MG63 (cell line): ENCODE measurements around the gene CNNM2. TPM values are rescaled to one million over a fixed set of nuclear protein-coding genes. Genes with fewer than 3 reads are reported as not detected.
A peak's percentile ranks its signal among the peaks of the same experiment; 100 is the strongest.
"Not testable (repeated sequence)": the region's sequence is repeated elsewhere in the genome, so short reads cannot be mapped to it uniquely, and the experiment has no call there.

Experiments used
- DNase-seq: peaks from one replicate; pipeline ENCODE4 v3.0.0-alpha.2; 2020
- H3K27me3 ChIP-seq: fragments of 250-450 bp; sonication (Bioruptor Pico); 2 replicates; pipeline ENCODE4 v1.5.1; 2020; ENCODE audit warnings: mild to moderate bottlenecking, moderate library complexity
- H3K36me3 ChIP-seq: fragments of 250-450 bp; sonication (Bioruptor Pico); 2 replicates; pipeline ENCODE4 v1.5.1; 2020; ENCODE audit warnings: mild to moderate bottlenecking, moderate library complexity
- H3K4me3 ChIP-seq: fragments of 250-450 bp; sonication (Bioruptor Pico); 2 replicates; pipeline ENCODE4 v1.5.1; 2020; ENCODE audit warnings: mild to moderate bottlenecking, moderate library complexity
- H3K9me3 ChIP-seq: fragments of 250-450 bp; sonication (Bioruptor Pico); 2 replicates; pipeline ENCODE4 v1.5.1; 2020; ENCODE audit warnings: mild to moderate bottlenecking, moderate library complexity
- total RNA-seq: library from RNA; depleted of rRNA; stranded (reverse); fragments of >200 nt; shearing (Covaris generic); gene quantifications from 2 replicates; pipeline ENCODE4 v1.2.3, GENCODE V29; 2014; ENCODE audit warnings: low replicate concordance

CNNM2 gene
- total RNA-seq, 1 experiment from 2014 or later = 4.9 TPM

DNA sequence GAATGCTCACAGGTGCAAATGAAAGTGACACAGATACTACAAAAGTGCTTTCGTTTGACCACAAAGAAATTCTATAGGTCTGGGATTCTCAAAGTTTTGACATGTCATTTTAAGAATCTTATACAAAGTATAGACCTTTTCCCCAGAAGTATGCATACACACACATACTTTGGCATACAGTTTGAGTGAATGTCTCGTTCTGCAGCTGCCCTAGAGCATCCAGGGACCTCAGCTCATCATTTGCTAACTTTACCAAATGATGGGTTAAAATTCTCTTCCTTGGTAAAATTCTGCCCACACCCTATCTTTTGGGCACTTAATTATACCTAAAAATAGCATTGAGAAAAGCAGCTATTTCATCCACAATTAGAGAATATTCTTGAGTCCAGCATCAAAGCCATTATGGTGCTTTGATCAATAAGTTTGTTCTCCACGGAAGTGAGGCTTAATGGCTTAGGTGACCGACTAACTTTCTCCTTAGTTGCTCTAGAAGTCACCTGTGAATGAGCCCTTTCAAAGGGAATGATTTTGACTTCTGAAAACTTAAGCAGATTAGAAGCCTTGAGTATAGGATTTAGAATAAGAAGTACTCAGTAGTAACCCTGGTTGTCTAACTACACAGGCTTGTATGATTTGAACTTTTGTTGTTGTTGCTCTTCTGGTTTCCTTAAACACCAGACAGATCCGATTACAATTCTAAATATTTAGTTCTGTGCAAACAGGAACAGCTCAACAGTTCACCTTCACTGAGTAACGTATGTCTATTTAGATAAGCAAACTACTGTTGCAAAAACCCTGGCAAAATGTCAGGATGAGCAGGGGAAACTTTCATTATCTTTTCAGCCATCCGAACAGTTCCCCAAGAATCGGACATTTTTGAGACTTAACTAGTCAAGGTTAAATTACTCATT, 70.6 kb downstream of the CNNM2 start:
- Histone ChIP-seq H3K36me3 (no peaks in the 10 kb centered on the region), H3K9me3 (no peaks in the 10 kb centered on the region)
- DNase-seq = no peak

GRCh38 chr10:102994531-102995295, 76.6 kb downstream of the CNNM2 start:
- no peak for DNase-seq
- Histone ChIP-seq H3K9me3 (no peaks in the 10 kb centered on the region), H3K4me3 (no peak overlapping the region), H3K36me3 (no peaks in the 10 kb centered on the region), H3K27me3 (no peaks in the 10 kb centered on the region)

More for the DNA sequence above, 70.6 kb downstream of the CNNM2 start:
- Histone ChIP-seq H3K4me3 (no peak overlapping the region), H3K27me3 (no peaks in the 10 kb centered on the region)

DNA sequence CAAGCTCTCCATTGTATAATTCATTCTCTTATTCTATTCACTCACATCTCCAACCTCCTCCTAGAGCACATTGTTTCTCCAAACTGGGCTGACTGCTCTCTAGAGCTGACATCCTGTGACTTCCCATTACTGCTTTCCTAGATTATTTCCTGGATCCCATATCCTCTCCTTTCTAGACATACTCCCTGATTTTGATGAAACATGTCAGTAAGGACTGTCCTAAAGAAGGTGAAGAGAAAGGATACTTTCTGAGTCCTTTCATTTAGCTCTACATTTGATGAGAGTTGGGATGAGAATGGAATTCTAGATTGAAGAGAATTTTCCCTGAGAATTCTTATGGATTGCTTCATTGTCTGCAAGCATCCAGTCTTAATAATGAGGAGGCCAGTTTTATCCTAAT, 78.8 kb downstream of the CNNM2 start:
- no peaks in the 10 kb centered on the region for H3K27me3 ChIP-seq
- DNase-seq = no peak
- H3K4me3 ChIP-seq = no peak overlapping the region
- no peaks in the 10 kb centered on the region for H3K36me3 ChIP-seq
- H3K9me3 ChIP-seq = no peaks in the 10 kb centered on the region

GRCh38 chr10:102997998-102998397, 79.9 kb downstream of the CNNM2 start:
- Histone ChIP-seq H3K27me3 (no peaks in the 10 kb centered on the region), H3K9me3 (no peaks in the 10 kb centered on the region), H3K36me3 (no peaks in the 10 kb centered on the region), H3K4me3 (no peak overlapping the region)
- no peak for DNase-seq

GRCh38 chr10:102998399-102998907, 80.4 kb downstream of the CNNM2 start:
- Histone ChIP-seq H3K36me3 (no peaks in the 10 kb centered on the region), H3K27me3 (no peaks in the 10 kb centered on the region), H3K4me3 (no peak overlapping the region), H3K9me3 (no peaks in the 10 kb centered on the region)
- no peak for DNase-seq

- not testable (repeated sequence) for H3K36me3 ChIP-seq, H3K27me3 ChIP-seq, DNase-seq, H3K9me3 ChIP-seq, H3K4me3 ChIP-seq
Measured at GRCh38 chr10:103000050-103000449, 82.0 kb downstream of the CNNM2 start.

GRCh38 chr10:103007017-103007416, 88.9 kb downstream of the CNNM2 start:
- no peaks in the 10 kb centered on the region for H3K9me3 ChIP-seq
- no peak for DNase-seq
- H3K4me3 ChIP-seq = no peak overlapping the region

DNA sequence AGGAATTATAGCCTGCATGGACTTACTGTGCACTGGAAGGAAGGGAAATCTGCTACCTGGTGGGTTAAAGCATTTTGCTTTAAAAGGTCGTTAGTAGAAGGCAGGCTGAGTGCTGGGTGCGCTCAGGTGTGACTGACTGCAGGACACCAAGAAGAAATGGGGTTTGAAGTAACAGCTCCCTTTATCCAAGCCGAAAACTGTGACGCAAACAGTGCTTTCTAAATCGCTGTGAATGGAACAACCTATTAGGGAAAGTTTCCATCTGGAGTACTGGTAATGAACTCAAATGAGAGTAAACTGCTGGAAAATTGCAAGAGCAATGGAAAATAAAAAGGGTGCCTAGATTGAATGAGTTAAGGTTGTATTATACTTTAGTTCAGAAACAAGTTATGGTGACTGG, 95.3 kb downstream of the CNNM2 start:
- Histone ChIP-seq H3K4me3 (no peak overlapping the region), H3K36me3 (no peaks in the 10 kb centered on the region), H3K9me3 (no peaks in the 10 kb centered on the region), H3K27me3 (no peaks in the 10 kb centered on the region)
- DNase-seq = no peak

More at GRCh38 chr10:103007017-103007416, 88.9 kb downstream of the CNNM2 start:
- H3K27me3 ChIP-seq = no peaks in the 10 kb centered on the region
- H3K36me3 ChIP-seq = no peaks in the 10 kb centered on the region

GRCh38 chr10:103019425-103019824, 101.3 kb downstream of the CNNM2 start:
- Histone ChIP-seq H3K27me3 (no peaks in the 10 kb centered on the region), H3K4me3 (no peak overlapping the region), H3K9me3 (no peaks in the 10 kb centered on the region), H3K36me3 (no peaks in the 10 kb centered on the region)
- no peak for DNase-seq

- Histone ChIP-seq H3K4me3 (no peak overlapping the region), H3K9me3 (no peaks in the 10 kb centered on the region), H3K36me3 (no peaks in the 10 kb centered on the region), H3K27me3 (no peaks in the 10 kb centered on the region)
- DNase-seq = no peak
Measured at GRCh38 chr10:103021150-103021899, 103.2 kb downstream of the CNNM2 start.

- Histone ChIP-seq H3K27me3 (no peaks in the 10 kb centered on the region), H3K36me3 (no peaks in the 10 kb centered on the region)
- DNase-seq = no peak
Measured at GRCh38 chr10:103021900-103022293, 103.8 kb downstream of the CNNM2 start.

DNA sequence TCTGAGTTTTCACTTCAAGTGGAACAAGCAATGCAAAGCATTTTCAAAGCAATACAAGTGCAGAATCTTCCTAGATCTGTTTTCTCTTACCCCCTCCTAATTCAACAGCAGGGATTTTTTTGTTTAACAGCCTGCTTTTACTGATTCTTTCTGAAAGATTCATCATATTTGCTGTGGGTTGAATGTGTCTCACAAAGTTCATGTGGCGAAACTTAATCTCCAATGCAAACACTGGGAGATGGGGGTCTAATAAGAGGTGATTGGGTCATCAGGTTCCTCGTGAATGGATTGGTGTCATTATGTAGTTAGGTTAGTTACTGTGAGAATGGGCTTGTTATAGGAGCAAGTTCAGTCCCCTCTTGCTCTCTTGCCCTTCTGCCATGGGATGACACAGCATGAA, 107.6 kb downstream of the CNNM2 start:
- Histone ChIP-seq H3K36me3 (no peaks in the 10 kb centered on the region), H3K9me3 (no peaks in the 10 kb centered on the region), H3K4me3 (no peak overlapping the region), H3K27me3 (no peaks in the 10 kb centered on the region)
- no peak for DNase-seq

More at GRCh38 chr10:103021900-103022293, 103.8 kb downstream of the CNNM2 start:
- Histone ChIP-seq H3K9me3 (no peaks in the 10 kb centered on the region), H3K4me3 (no peak overlapping the region)

GRCh38 chr10:103038570-103038969, 120.5 kb downstream of the CNNM2 start:
- Histone ChIP-seq H3K4me3 (no peak overlapping the region), H3K36me3 (no peaks in the 10 kb centered on the region), H3K9me3 (no peaks in the 10 kb centered on the region), H3K27me3 (no peaks in the 10 kb centered on the region)
- DNase-seq = no peak

- Histone ChIP-seq H3K4me3 (no peak overlapping the region), H3K27me3 (no peaks in the 10 kb centered on the region), H3K36me3 (no peaks in the 10 kb centered on the region), H3K9me3 (no peaks in the 10 kb centered on the region)
- DNase-seq = peak; percentile 38
Measured at GRCh38 chr10:103040418-103040817, 122.3 kb downstream of the CNNM2 start.

- Histone ChIP-seq H3K36me3 (no peaks in the 10 kb centered on the region), H3K4me3 (no peak overlapping the region), H3K27me3 (no peaks in the 10 kb centered on the region), H3K9me3 (no peaks in the 10 kb centered on the region)
- DNase-seq = no peak
Measured at GRCh38 chr10:103041391-103041790, 123.3 kb downstream of the CNNM2 start.

DNA sequence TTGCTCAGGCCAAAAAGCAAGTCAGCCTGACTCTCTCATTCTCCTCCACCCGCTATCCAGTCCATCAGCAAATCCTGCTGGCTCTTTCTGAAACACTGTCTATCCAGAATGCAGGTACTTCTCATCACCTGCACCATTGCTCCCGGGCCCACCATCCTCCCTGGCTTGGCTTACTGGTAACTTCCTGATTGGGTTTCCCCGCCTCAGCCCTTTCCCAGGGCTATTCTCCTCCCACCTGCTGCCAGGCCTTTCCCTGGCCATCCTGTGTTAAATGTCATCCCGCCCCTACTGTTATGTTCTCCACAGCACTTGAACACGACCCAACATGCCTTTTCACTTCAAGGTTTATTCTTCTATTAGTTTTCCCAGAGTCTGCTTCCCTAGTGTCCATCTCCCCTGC, 124.0 kb downstream of the CNNM2 start:
- Histone ChIP-seq H3K9me3 (no peaks in the 10 kb centered on the region), H3K36me3 (no peaks in the 10 kb centered on the region), H3K27me3 (no peaks in the 10 kb centered on the region), H3K4me3 (no peak overlapping the region)
- DNase-seq = no peak

- Histone ChIP-seq H3K36me3 (no peaks in the 10 kb centered on the region), H3K4me3 (no peak overlapping the region), H3K9me3 (no peaks in the 10 kb centered on the region), H3K27me3 (no peaks in the 10 kb centered on the region)
- no peak for DNase-seq
Measured at GRCh38 chr10:103042908-103043307, 124.8 kb downstream of the CNNM2 start.
